H9 (cell line): ENCODE results near the gene ZNF214. TPM values are rescaled to one million over a fixed set of nuclear protein-coding genes. Genes with fewer than 3 reads are reported as not detected.

Experiments used
- DNase-seq: peaks from one replicate; pipeline ENCODE4 v3.0.0-alpha.2; 2017
- H2AFZ ChIP-seq: one replicate; pipeline ENCODE4 v1.6.1; 2013; ENCODE audit warnings: mild to moderate bottlenecking, low read length, control low read depth, moderate library complexity
- H2AK5ac ChIP-seq: 2 replicates; pipeline ENCODE4 v1.6.1; 2013; ENCODE audit warnings: low read length, control low read depth, mixed read lengths; ENCODE audit not compliant: insufficient read length
- H2BK120ac ChIP-seq: one replicate; pipeline ENCODE4 v1.6.1; 2013; ENCODE audit warnings: low read depth, mild to moderate bottlenecking, low read length, control low read depth, inconsistent platforms; ENCODE audit not compliant: poor library complexity, severe bottlenecking
- H2BK12ac ChIP-seq: 2 replicates; pipeline ENCODE4 v1.6.1; 2013; ENCODE audit warnings: low read length, control low read depth, mixed read lengths, low read depth; ENCODE audit not compliant: insufficient read length
- H2BK15ac ChIP-seq: 2 replicates; pipeline ENCODE4 v1.6.1; 2013; ENCODE audit warnings: low read depth, low read length, control low read depth
- H2BK20ac ChIP-seq: one replicate; pipeline ENCODE4 v1.6.1; 2013; ENCODE audit warnings: low read depth, mild to moderate bottlenecking, low read length, control low read depth, inconsistent platforms; ENCODE audit not compliant: poor library complexity, severe bottlenecking
- H2BK5ac ChIP-seq: 2 replicates; pipeline ENCODE4 v1.6.1; 2013; ENCODE audit warnings: low read length, control low read depth, mixed read lengths; ENCODE audit not compliant: insufficient read length
- H3K14ac ChIP-seq: 2 replicates; pipeline ENCODE4 v1.6.1; 2013; ENCODE audit warnings: low read length, control low read depth; ENCODE audit not compliant: insufficient read depth
- H3K18ac ChIP-seq: 2 replicates; pipeline ENCODE4 v1.6.1; 2013; ENCODE audit warnings: low read depth, mild to moderate bottlenecking, mixed read lengths, low read length, control low read depth; ENCODE audit not compliant: insufficient read length
- H3K23ac ChIP-seq: 2 replicates; pipeline ENCODE4 v1.6.1; 2013; ENCODE audit warnings: low read length, control low read depth, mixed read lengths, low read depth; ENCODE audit not compliant: insufficient read length
- H3K23me2 ChIP-seq: 2 replicates; pipeline ENCODE4 v1.6.1; 2013; ENCODE audit warnings: low read depth, mild to moderate bottlenecking, mixed read lengths, low read length, control low read depth; ENCODE audit not compliant: insufficient read length, poor library complexity, severe bottlenecking
- H3K27ac ChIP-seq: 2 replicates; pipeline ENCODE4 v1.5.1; 2013; ENCODE audit warnings: low read length, control low read depth, mixed read lengths, low read depth; ENCODE audit not compliant: insufficient read length
- H3K27me3 ChIP-seq: 2 replicates; pipeline ENCODE4 v1.6.1; 2013; ENCODE audit warnings: low read length, control low read depth, inconsistent platforms; ENCODE audit not compliant: insufficient read depth
- H3K4ac ChIP-seq: 2 replicates; pipeline ENCODE4 v1.6.1; 2013; ENCODE audit warnings: low read depth, mild to moderate bottlenecking, control low read depth, inconsistent platforms, low read length, moderate library complexity
- H3K4me1 ChIP-seq: 2 replicates; pipeline ENCODE4 v1.6.1; 2013; ENCODE audit warnings: low read length, control low read depth, inconsistent platforms; ENCODE audit not compliant: insufficient read depth
- H3K4me2 ChIP-seq: 2 replicates; pipeline ENCODE4 v1.6.1; 2013; ENCODE audit warnings: low read length, control low read depth, mixed read lengths; ENCODE audit not compliant: insufficient read length, insufficient read depth
- H3K56ac ChIP-seq: 2 replicates; pipeline ENCODE4 v1.6.1; 2013; ENCODE audit warnings: low read depth, mild to moderate bottlenecking, mixed read lengths, low read length, control low read depth; ENCODE audit not compliant: insufficient read length
- H3K79me1 ChIP-seq: 2 replicates; pipeline ENCODE4 v1.6.1; 2013; ENCODE audit warnings: low read depth, mild to moderate bottlenecking, moderate library complexity, low read length, control low read depth, inconsistent platforms; ENCODE audit not compliant: insufficient read depth, poor library complexity, severe bottlenecking
- H3K79me2 ChIP-seq: 2 replicates; pipeline ENCODE4 v1.6.1; 2013; ENCODE audit warnings: low read length, control low read depth, inconsistent platforms; ENCODE audit not compliant: insufficient read depth
- H3K9ac ChIP-seq: 2 replicates; pipeline ENCODE4 v1.6.1; 2013; ENCODE audit warnings: low read length, control low read depth, mixed read lengths; ENCODE audit not compliant: insufficient read length; ENCODE audit errors: extremely low read depth
- H3K9me3 ChIP-seq: one replicate; pipeline ENCODE4 v1.6.1; 2013; ENCODE audit warnings: low read depth, low read length, inconsistent platforms; ENCODE audit not compliant: control insufficient read depth
- H3T11ph ChIP-seq: one replicate; pipeline ENCODE4 v1.6.1; 2013; ENCODE audit warnings: mild to moderate bottlenecking, low read length, control low read depth, inconsistent platforms
- H4K20me1 ChIP-seq: one replicate; pipeline ENCODE4 v1.6.1; 2013; ENCODE audit not compliant: control insufficient read depth, insufficient read length, insufficient read depth
- H4K5ac ChIP-seq: 2 replicates; pipeline ENCODE4 v1.6.1; 2013; ENCODE audit warnings: low read depth, mild to moderate bottlenecking, mixed read lengths, low read length, control low read depth; ENCODE audit not compliant: insufficient read length
- H4K8ac ChIP-seq: replicated peaks from 2 replicates; pipeline ENCODE4 v1.6.1; 2013; ENCODE audit warnings: low read length, control low read depth, mixed read lengths, low read depth; ENCODE audit not compliant: insufficient read length
- H4K91ac ChIP-seq: 2 replicates; pipeline ENCODE4 v1.6.1; 2013; ENCODE audit warnings: low read depth, mild to moderate bottlenecking, moderate library complexity, mixed read lengths, low read length, control low read depth; ENCODE audit not compliant: insufficient read length
- H3K27ac Mint-ChIP-seq, 3 experiments: 2 replicates in 2 of 3; 3 replicates in 1 of 3; pipeline ENCODE4 v1.8.0; 2020 to 2021; ENCODE audit warnings: mixed read lengths in 3 of 3, mild to moderate bottlenecking in 1 of 3, moderate library complexity in 1 of 3
- H3K27me3 Mint-ChIP-seq: 2 replicates; pipeline ENCODE4 v1.8.0; 2021; ENCODE audit warnings: low read depth, mild to moderate bottlenecking, moderate library complexity, mixed read lengths
- H3K36me3 Mint-ChIP-seq, 3 experiments: 2 replicates in 2 of 3; 3 replicates in 1 of 3; pipeline ENCODE4 v1.8.0; 2020 to 2021; ENCODE audit warnings: low read depth in 3 of 3, mixed read lengths in 3 of 3; ENCODE audit not compliant: insufficient read depth in 1 of 3
- H3K4me1 Mint-ChIP-seq, 2 experiments: 2 replicates each; pipeline ENCODE4 v1.8.0; 2020; ENCODE audit warnings: mixed read lengths in 2 of 2
- H3K4me3 Mint-ChIP-seq, 2 experiments: 2 replicates in 1 of 2; 3 replicates in 1 of 2; pipeline ENCODE4 v1.8.0; 2020 to 2021; ENCODE audit warnings: mild to moderate bottlenecking in 2 of 2, mixed read lengths in 2 of 2, moderate library complexity in 1 of 2
- H3K9me3 Mint-ChIP-seq, 2 experiments: 2 replicates in 1 of 2; 3 replicates in 1 of 2; pipeline ENCODE4 v1.8.0; 2020; ENCODE audit warnings: mild to moderate bottlenecking in 2 of 2, mixed read lengths in 2 of 2, moderate library complexity in 1 of 2
- CTCF ChIP-seq: fragments of 200-600 bp; sonication (generic); conservative IDR thresholded peaks from 3 replicates; pipeline ENCODE4 v1.8.0; 2021; ENCODE audit warnings: antibody characterized with exemption, mild to moderate bottlenecking
- WGBS: extraction: QIAGEN DNeasy Blood & Tissue Kit; methylation state at CpG from one replicate; pipeline ENCODE4 v1.1.7; 2013; ENCODE audit warnings: missing lambda C conversion rate, low lambda C conversion rate, mixed read lengths; ENCODE audit not compliant: insufficient read length; ENCODE audit errors: extremely low coverage; 5-methylcytosine and 5-hydroxymethylcytosine counted together
- total RNA-seq: library from RNA; stranded (reverse); gene quantifications from 2 replicates; pipeline ENCODE4 v1.2.1, GENCODE V29; 2021

ZNF214 gene
- total RNA-seq, 1 experiment from 2014 or later, result 4.0 TPM

DNA sequence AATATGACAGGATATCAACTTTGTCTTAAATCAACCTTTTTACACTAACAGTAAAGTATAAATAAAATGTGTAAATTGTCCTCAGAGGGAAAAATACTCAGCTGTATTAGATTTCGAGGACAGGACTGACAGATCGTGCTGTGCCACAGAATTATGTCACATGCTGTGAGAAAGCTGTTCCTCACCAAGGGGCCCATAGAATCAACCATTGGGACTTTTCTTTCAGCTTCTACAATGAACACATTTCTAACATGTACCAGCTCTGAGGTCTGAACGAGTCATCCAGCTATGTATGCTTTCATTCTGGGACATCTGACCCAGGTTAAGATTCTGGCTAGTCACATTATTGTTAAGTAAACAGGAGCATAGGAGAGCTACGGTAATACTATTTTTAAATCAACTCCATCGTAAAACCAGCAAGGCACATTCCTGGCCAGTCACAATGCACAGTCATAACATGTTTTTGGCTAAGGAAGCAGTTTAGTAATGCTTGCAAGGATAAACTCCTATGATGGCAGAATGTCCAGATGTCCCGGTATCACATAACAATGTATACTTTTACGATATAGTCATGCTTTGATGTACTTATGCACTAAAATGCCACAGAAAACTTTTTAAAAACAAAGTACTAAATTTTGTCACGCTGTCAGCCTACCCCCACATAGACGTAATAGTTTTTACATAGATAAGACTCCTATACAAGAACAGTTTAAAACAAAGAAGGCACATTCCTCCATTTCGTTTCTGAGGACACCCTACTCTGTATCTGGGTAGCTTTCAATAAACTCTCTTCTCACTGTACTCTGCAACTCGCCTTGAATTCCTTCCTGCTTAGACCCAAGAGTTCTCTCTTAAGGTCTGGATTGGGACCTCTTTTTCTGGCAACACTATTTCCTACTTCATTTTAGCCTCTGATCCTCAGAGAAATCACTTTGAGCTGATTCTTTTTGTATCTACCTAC, 27.4 kb downstream of the ZNF214 start:
- no peak overlapping the region for H4K5ac ChIP-seq
- no peaks in the 10 kb centered on the region for H3K79me1 ChIP-seq
- WGBS, result no CpG with 5 or more reads among the region's 11 CpGs
- no peak overlapping the region for H2BK5ac ChIP-seq
- H2BK20ac ChIP-seq, result no peak overlapping the region
- Mint-ChIP-seq H3K36me3 (no peaks in the 10 kb centered on the region), H3K4me3 (no peak overlapping the region), H3K9me3 (no peaks in the 10 kb centered on the region), H3K27ac (no peak overlapping the region), H3K27me3 (no peaks in the 10 kb centered on the region), H3K4me1 (no peaks in the 10 kb centered on the region)
- H3K56ac ChIP-seq, result no peak overlapping the region
- no peak overlapping the region for H3K4ac ChIP-seq
- H3K9me3 ChIP-seq, result no peaks in the 10 kb centered on the region
- H3K23ac ChIP-seq, result no peak overlapping the region
- no peaks in the 10 kb centered on the region for H4K20me1 ChIP-seq
- no peak overlapping the region for H2AK5ac ChIP-seq
- H4K91ac ChIP-seq, result no peak overlapping the region
- H3K18ac ChIP-seq, result no peak overlapping the region
- H3K14ac ChIP-seq, result no peak overlapping the region
- no peaks in the 10 kb centered on the region for H3K23me2 ChIP-seq
- H3K4me1 ChIP-seq, result no peaks in the 10 kb centered on the region
- no peak overlapping the region for H2AFZ ChIP-seq
- H4K8ac ChIP-seq, result no peak overlapping the region
- no peak for TF ChIP-seq CTCF
- no peak overlapping the region for H3K4me2 ChIP-seq
- no peaks in the 10 kb centered on the region for H3K79me2 ChIP-seq
- no peak overlapping the region for H2BK120ac ChIP-seq
- no peak for DNase-seq
- H3K9ac ChIP-seq, result no peak overlapping the region
- H3K27ac ChIP-seq, result no peak overlapping the region
- H3K27me3 ChIP-seq, result no peaks in the 10 kb centered on the region
- no peak overlapping the region for H2BK12ac ChIP-seq
- H2BK15ac ChIP-seq, result no peak overlapping the region
- H3T11ph ChIP-seq, result no peak overlapping the region
